GM21786 (cell line): ENCODE measurements around the gene ATP6AP1.

Experiments
- ATAC-seq: cut with Tn5 transposase; IDR thresholded peaks from one replicate; pipeline ENCODE4 v1.9.1; 2021; ENCODE audit not compliant: unreplicated experiment

ATP6AP1 gene

DNA sequence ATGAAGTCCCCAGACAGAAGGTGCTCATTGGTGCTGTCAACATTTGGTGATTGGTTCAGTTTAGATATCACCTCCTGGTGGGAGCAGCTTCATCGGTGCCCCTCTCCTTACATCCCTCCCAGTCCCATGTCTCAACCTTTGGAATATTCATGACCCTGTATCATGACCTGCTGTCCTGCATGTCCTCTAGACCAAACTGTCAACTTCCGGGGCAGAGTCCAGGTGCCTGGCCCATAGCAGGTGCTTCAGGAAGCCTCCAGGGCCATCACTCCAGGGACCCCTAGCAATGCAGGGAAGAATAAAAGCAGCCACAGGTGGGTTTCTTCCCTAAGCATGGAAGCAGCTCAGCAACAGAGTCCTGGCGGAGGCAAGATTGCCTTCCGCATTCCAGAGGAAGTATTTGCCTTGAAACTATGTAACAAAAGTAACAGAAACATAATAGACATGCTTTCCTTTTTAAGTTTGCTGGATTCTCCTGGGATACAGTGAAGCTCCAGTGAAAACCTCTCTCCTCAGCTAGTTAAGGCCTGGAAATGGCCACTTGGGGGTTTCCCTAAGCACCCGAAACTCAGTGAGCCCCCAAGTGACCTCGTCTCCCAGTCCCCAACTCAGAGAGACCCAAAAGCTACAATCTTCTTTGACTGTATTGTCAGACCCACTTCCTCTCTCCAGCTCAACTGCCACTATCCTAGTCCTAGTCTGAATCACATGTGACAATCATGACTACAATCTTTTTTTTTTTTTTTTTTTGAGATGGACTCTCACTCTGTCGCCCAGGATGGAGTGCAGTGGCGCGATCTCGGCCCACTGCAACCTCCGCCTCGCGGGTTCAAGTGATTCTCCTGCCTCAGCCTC lies 1.3 kb upstream of the ATP6AP1 start:
- ATAC-seq, result no peak

DNA sequence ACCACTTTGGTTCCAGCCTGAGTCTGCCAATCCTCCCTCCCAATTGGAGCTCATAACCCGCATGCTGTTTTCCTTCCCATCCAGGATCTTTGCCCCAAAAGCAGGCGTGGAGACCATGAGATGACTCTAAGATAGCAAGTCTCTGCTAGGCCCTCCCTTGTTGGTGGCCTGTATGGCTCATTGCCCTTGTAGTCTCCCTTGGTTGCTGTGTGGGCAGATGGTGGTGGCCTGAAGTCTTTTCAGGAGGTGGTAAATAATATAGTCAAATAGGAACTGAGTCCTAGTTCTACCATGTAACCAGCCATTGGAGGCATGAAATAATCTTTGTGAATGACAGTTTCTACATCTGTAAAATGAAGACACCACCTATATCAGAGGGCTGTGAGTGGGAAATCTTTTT lies 1.2 kb downstream of the ATP6AP1 start:
- ATAC-seq, result no peak

DNA sequence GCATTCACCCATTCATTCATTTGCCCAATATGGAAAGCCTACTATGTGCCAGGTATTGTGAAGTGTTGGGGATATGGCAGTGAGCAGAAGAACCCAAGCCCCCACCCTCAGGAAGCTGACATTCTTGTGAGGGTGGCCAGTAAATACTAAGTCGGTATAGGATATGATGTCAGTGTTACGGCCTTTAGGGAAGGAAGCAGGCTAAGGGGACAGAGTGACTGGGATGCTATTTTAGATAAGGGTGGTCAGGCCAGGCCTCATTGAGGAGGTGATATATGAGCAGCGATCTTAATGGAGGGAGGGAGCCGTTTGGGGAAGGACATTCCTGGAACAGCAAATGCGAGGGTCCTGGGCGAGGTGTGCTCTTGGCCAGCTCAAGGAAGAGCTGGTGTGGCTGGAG lies 2.0 kb downstream of the ATP6AP1 start:
- no peak for ATAC-seq

DNA sequence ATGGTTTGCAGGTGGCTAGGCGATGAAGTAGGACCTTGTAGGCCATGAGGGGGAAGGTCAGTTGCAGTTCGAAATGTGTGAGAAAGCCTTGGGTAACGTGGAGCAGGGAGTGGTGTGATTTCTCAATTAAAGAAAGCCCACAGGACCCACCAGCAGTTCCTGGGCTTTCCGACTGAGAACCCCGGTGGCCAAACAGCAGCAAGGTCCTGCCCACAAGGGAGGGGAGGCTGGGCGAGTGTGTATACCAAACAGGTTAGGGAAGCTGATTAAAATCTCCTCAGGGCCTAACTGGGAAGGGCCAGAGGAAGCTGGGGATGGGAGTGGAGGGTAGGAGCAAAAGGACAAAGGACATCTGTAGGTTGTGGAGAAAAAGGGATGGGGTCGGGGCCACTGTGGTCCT lies 2.4 kb downstream of the ATP6AP1 start:
- ATAC-seq, result no peak

DNA sequence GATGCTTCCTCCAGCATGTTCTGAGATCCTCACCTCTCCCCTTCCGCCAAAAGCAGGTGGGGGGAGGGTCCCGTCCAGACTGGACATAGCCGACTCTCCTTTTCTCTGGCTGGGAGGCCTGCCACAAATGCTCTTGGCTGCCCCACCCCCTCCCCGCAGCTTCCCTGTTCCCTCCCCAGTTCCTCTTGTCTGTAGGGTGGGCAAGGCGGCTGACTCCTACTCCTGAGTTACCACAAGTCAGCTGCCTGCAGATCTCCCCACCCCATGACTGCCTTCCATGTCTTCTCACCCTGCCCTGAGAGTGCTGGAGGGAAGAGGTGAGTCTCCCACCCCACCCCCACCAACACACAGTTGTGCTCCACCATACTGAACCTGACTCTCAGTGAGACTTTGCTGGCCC lies 2.9 kb downstream of the ATP6AP1 start:
- no peak for ATAC-seq

DNA sequence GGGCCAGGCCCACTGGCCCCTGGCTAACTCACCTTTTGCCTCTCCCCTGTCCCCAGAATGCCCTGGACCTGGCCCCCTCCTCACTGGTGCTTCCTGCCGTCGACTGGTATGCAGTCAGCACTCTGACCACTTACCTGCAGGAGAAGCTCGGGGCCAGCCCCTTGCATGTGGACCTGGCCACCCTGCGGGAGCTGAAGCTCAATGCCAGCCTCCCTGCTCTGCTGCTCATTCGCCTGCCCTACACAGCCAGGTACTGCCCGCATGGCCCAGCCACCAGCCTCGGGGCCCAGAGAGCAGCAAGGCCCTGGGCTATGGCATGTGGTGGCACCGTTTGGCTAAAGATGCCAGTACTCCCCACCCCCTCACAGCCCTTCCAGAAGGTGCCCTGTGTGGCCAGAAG lies 3.7 kb downstream of the ATP6AP1 start:
- no peak for ATAC-seq

DNA sequence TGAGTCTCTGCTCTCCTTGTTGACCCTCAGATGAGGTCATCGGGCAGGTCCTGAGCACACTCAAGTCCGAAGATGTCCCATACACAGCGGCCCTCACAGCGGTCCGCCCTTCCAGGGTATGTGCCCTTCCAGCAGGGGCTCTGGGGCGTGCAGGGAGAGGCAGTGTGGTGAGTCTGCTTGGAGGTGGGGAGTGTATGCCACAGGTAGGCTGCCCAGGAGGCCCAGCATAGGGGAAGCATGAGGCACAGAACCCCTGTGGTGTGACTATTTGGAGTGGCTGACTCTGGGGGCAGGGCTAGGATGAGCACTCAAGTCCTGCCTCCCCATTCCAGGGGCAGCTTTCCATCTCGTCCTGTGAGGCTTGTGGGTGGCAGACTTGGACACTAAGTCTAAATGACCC lies 5.1 kb downstream of the ATP6AP1 start:
- ATAC-seq, result no peak

DNA sequence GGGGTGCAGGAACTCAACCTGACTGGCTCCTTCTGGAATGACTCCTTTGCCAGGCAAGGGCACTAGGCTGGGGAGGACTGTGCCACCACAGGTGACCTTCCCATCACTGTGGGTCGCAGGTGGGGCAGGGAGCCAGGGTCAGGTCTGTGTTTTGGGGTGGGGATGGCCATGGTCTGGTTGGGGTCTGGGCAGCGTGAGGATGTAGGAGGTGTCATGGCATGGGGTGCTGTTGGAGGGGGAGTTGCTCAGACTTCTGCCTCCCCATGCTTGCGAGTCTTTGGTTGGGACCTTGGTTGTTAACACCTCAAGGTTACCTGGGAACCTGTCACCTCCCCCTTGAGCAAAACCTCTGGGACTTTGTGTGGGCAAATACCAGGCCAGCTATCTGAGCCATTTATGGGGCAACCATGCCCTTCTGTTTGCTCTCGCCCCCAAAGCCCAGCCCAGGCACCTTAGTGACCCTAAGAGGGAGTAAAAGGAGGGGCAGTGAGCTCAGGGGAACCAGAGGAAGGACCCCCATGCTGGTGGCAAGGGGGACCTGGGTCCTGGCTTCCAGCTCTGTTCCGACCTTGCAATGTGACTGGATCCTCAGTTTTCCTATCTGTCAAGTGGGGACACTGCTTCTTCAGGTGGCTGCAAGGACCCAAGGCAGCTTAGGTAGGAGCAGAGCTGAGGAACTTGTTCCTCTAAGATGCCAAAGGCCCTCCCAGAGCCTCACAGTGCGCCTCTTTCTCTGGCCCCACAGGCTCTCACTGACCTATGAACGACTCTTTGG lies 6.1 kb downstream of the ATP6AP1 start:
- no peak for ATAC-seq

DNA sequence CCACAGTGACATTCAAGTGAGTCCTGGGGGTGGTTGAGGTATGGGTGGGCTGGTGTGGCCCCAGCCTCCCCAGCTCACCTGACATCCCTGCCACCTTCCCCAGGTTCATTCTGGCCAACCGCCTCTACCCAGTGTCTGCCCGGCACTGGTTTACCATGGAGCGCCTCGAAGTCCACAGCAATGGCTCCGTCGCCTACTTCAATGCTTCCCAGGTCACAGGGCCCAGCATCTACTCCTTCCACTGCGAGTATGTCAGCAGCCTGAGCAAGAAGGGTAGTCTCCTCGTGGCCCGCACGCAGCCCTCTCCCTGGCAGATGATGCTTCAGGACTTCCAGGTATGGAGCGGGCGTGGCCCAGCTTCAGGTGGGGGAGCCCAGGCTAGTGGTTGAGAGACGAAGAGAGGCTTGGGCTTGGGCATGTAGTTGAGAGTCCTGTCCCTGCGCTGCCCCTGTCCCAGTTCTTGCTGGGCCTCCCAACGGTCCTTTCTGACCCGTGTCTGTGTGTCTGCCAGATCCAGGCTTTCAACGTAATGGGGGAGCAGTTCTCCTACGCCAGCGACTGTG lies 6.8 kb downstream of the ATP6AP1 start:
- ATAC-seq, result no peak

DNA sequence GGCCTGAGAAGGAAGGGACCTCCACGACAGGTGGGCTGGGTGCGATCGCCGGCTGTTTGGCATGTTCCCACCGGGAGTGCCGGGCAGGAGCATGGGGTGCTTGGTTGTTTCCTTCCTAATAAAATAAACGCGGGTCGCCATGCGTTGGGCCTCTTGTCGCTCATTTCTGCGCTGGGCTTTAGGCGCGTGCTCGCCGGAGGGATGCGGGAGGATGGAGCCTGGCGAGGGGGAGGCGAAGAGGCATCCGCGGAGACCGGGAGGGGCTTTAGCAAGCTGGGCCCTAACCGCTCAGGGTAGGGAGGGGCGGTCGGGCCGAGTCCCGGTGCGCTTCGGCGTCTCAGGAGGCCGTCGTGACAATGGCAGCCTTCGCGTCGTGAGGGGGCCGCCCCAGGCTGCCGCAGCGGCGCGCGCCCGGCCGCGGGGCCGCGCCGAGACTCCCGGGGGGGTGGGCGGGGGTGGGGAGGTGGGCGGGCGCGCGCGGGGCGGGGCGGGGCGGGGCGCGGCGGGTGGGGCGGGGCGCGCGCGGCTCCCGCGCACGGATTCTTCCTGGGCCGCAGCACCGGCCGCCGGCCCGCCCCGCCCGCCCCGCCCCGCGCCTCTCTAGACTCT lies 8.0 kb downstream of the ATP6AP1 start:
- peak; percentile 61 for ATAC-seq

DNA sequence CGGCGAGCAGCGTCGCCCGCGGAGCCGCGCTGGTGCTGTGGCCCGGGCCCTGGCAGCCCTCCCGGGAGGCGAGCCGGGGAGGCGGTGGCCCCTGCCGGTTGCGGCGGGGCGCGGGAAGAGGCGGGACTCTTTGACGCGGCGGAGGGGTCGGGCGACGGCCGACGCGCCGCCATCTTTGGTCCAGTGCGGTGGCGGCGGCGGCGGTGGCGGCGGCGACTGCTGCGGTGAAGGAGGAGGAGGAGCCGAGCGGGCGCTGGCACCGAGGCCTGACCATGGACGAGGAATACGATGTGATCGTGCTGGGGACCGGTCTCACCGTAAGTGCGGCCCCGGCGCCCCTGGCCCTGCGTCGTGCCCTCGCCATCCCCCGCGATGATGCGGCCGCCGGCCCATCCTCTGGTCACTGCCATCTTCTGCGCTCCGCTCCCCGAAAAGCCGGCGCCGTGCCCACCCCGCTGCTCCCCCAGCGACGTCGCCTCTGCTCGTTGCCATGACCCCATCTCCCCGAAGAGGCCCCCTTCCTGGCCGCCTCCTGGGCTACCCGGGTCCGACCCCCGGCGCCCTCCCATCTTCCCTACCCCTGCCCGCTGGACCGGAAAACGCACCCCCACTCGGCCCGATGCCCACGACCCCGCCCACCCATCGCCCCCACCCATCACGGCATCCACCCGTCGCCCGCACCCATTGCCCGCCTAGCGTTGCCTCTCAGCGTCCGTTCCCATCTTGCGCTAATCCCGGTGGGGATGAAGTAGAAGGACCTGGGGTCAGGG lies 8.7 kb downstream of the ATP6AP1 start, which contains the start of gene GDI1:
GDI1 (plus strand) TSS at position 172 of the 770 bp plus-strand sequence; CDS start at position 273, 101 bp downstream.
- peak; percentile 36 for ATAC-seq

DNA sequence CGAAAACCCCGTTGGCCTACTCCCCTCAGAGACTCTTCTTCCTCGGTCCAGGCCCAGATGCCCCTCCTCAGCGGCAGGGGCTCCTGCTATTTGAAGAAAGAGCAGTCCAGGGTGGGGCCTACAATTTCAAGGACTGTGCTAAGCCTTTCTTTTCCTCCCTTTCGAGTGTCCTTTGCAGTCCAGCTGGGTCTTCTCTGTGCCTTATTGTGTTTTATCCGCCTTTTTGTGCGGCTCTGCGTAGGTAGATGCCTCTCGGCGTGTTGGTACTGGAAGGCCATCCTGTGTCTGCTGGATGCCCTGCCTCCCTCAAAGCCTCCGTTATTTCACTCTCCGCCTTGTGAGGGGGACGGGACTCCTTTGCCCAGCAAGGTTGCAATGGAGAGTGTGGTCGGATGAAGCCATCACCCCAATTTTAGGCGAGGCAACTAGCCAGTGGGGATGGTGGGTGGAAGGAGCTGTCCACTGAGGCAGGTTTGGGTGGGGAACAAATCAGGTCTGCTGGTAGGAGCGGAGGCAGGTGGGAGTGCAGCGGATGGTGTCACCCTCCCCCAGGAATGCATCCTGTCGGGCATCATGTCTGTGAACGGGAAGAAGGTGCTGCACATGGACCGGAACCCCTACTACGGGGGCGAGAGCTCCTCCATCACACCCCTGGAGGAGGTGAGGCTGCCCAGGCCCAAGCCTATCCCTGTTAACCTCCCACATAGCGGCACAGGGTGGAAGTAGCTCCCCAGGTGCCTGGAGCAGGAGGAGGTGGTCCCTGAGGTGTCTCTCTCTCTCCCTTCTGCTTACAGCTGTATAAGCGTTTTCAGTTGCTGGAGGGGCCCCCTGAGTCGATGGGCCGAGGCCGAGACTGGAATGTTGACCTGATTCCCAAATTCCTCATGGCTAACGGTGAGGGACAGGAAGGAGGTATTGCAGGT lies 9.8 kb downstream of the ATP6AP1 start:
- ATAC-seq, result no peak

DNA sequence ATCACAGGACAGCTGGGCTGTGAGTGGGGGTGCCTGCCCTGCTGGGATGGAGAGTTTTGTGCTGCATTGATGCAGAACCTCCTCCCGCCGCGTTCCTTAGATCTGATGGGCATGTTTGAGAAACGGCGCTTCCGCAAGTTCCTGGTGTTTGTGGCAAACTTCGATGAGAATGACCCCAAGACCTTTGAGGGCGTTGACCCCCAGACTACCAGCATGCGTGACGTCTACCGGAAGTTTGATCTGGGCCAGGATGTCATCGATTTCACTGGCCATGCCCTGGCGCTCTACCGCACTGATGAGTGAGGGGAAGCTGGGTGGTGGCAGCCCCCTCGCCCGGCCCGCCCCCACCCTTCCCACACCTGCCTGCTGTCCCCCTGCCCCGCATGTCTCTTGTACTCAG lies 11.4 kb downstream of the ATP6AP1 start:
- ATAC-seq, result no peak

DNA sequence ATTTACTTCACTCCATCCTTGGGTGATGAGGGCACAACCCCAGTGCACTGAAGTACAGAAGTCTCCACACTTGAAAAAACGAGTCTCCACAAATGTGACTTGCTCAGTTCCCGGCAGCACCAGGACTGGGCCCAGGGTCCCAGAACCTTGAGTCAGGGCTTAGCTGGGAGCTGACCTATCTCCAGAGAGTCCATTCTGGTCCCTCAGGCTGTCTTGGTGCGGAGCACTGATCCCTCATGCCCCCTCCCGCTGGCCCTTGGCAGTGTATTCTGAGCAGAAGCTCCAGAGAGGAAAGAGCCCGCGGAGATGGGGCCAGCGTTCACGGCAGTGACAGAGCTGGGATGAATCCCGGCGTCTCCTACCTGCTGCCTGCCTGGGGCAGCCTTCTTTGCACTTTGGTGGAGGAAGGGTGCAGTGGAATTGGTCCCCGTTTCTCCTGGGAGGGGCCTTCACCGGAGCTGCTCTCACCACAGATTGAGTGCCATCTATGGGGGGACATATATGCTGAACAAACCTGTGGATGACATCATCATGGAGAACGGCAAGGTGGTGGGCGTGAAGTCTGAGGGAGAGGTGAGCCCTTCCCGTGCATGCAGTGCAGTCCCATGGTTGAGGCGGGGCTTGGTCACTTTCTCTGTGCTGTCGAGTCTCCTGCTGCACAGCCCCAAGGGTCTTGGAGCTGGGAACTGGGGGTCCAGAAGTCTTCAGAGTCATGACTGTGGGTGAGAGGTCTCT lies 12.3 kb downstream of the ATP6AP1 start:
- ATAC-seq, result no peak

DNA sequence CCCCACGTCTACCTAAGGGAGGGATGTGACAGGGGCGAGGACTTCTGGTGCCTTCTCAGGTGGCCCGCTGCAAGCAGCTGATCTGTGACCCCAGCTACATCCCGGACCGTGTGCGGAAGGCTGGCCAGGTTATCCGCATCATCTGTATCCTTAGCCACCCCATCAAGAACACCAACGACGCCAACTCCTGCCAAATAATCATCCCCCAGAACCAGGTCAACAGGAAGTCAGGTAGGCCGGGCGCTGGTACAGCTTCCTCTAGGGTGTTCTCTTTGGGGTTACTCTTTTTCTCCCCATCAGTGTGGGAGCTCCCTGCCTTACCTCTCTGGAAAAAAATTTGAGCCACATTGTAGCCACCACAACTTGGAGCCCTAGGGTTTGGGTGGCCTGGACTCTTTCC lies 13.1 kb downstream of the ATP6AP1 start:
- ATAC-seq, result no peak

DNA sequence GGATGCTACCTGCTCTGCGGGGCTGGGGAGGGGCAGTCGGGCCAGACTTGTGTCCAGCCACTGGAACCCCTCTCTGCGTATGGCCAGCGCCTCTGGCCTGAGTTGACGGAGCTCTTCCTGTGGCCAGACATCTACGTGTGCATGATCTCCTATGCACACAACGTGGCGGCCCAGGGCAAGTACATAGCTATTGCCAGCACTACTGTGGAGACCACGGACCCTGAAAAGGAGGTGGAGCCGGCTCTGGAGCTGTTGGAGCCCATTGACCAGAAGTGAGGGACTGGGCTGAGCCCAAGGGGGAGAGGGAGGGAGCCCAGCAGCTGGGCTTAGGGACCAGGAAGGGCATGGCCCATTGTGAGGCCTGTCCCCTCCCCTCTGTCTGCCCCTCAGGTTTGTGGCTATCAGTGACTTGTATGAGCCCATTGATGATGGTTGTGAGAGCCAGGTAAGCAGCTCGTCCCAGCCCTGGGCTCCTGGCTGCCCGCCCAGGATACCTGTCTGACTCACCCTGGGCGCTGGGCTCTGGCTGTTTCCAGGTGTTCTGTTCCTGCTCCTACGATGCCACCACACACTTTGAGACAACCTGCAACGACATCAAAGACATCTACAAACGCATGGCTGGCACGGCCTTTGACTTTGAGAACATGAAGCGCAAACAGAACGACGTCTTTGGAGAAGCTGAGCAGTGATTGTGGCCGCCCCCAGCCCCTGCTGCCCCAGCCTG lies 13.7 kb downstream of the ATP6AP1 start:
- ATAC-seq, result no peak

DNA sequence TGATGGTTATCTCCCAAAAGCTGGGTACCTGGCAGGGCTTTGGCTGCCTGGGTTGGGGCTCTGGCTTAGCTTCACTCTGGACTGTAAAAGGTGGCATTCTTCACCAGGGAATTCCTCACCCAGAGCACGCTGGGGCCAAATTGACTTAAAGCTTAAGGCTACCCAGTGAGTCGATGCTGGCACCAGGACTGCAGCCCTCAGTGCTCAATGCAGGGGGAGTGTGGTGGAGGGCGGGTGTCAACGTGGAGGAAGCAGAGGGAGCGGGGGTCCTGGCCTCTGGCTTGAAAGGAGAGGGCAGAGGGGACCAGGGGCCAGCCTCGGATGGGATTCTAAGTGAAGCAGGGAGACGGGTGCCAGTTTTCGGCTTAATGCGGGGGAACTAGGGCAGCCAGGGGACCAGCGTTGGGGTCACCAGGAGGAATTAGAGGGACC lies 15.0 kb downstream of the ATP6AP1 start:
- no peak for ATAC-seq
